Adrenal gland (tissue), 12 donors: ENCODE results near the gene APOB. TPM values are rescaled to one million over a fixed set of nuclear protein-coding genes. Genes with fewer than 3 reads are reported as not detected.

ENCODE experiments used
- DNase-seq, 7 donors: peaks; one replicate each; pipeline ENCODE4 v3.0.0-alpha.2; 2019 to 2020
- H3K27ac ChIP-seq, 5 donors: fragments of 200-600 bp; sonication (generic) in 4 of 5; 1 replicate in 3 of 5; 2 replicates in 2 of 5; pipeline versions ENCODE4 v1.5.1 to v1.8.0; 2016 to 2020; ENCODE audit warnings: mild to moderate bottlenecking in 1 of 5
- H3K27me3 ChIP-seq: fragments of 200-600 bp; 2 replicates; pipeline ENCODE4 v1.8.0; 2021
- H3K36me3 ChIP-seq, 2 donors: fragments of 200-600 bp; replicated peaks in 1 of 2; 1 replicate in 1 of 2; 2 replicates in 1 of 2; pipeline versions ENCODE4 v1.5.1 to v1.8.0; 2018 to 2022
- H3K4me1 ChIP-seq, 2 donors: fragments of 200-600 bp; replicated peaks in 1 of 2; 1 replicate in 1 of 2; 2 replicates in 1 of 2; pipeline versions ENCODE4 v1.5.1 to v1.8.0; 2018 to 2021
- H3K4me3 ChIP-seq, 4 donors: fragments of 200-600 bp; sonication (generic) in 3 of 4; one replicate each; pipeline ENCODE4 v1.5.1; 2016 to 2018
- H3K9me3 ChIP-seq, 3 donors: fragments of 200-600 bp; sonication (generic) in 1 of 3; replicated peaks in 1 of 3; 1 replicate in 2 of 3; 2 replicates in 1 of 3; pipeline versions ENCODE4 v1.5.1 to v1.8.0; 2016 to 2021
- CTCF ChIP-seq, 6 experiments: fragments of 450-650 bp in 4 of 6; fragments of 200-600 bp in 2 of 6; sonication (generic) in 1 of 6; IDR thresholded peaks; 1 replicate in 5 of 6; 2 replicates in 1 of 6; pipeline versions ENCODE4 v1.5.1 to v1.8.0; 2016 to 2021; ENCODE audit warnings: antibody characterized with exemption in 6 of 6, mild to moderate bottlenecking in 2 of 6, moderate library complexity in 1 of 6
- POLR2A ChIP-seq, 2 donors: fragments of 450-650 bp; IDR thresholded peaks; one replicate each; pipeline ENCODE4 v1.6.1; 2017; ENCODE audit warnings: antibody characterized with exemption in 2 of 2, mild to moderate bottlenecking in 2 of 2, moderate library complexity in 1 of 2
- WGBS, 4 donors: extraction: QIAGEN DNeasy Blood & Tissue Kit in 2 of 4; methylation state at CpG; one replicate each; pipeline versions ENCODE4 v1.1.5 to v1.1.7; 2013 to 2017; 5-methylcytosine and 5-hydroxymethylcytosine counted together
- intact Hi-C, 2 donors: fragments of 100-400 bp; cut with DNase I; formaldehyde crosslinking; loops; one replicate each; pipeline versions ENCODE4 v1.14.1 to v1.15.0; 2022 to 2023
- polyA plus RNA-seq, 3 donors: library from polyadenylated mRNA; stranded (reverse); fragments of 200-250 nt in 2 of 3; fragments of 350-450 nt in 1 of 3; fragmentation: Illumina TruSeq in 1 of 3; extraction: RNeasy Lipid Tissue Mini Kit (QIAGEN cat#74804) in 1 of 3; gene quantifications; one replicate each; pipeline ENCODE4 v1.2.3, GENCODE V29; 2013 to 2014
- total RNA-seq, 9 donors: library from RNA; depleted of rRNA in 4 of 9; stranded (reverse); fragments of >200 nt in 4 of 9; fragments of 120-200 nt in 1 of 9; fragmentation: NEBNext Ultra II Directional in 1 of 9; extraction: Animal tissue kit (Norgen Biotek cat#: 25700) in 1 of 9; gene quantifications; one replicate each; pipeline versions ENCODE4 v1.1.0 to v1.2.4, GENCODE V29; 2013 to 2023
- donor health status: healthy with polysubstance abuse.
- donor health status: Bipolar disorder and iron deficiency.
- donor health status: DM: yes; HTN: yes; CAD: no.
- donor health status: DM: no; HTN: no; CAD: no.
- donor health status: DM: no; HTN: no; CAD: no.
- donor health status: DM: yes; HTN: yes; CAD: no.

Gene APOB
- total and polyA plus RNA-seq, 12 donors = under 0.01 to 1.9 (median 0.16) TPM; not detected in 1

GRCh38 chr2:21050164-21050563 is 6.3 kb upstream of the APOB start:
- H3K36me3 ChIP-seq = no peaks in the 10 kb centered on the region
- no peaks in the 10 kb centered on the region for H3K4me1 ChIP-seq
- DNase-seq = no peak
- intact Hi-C loops = no loop called here
- no peak overlapping the region for H3K27ac ChIP-seq
- H3K9me3 ChIP-seq = no peaks in the 10 kb centered on the region
- TF ChIP-seq CTCF (IDR thresholded peaks at IDR 0.05) (no peak), POLR2A (IDR thresholded peaks at IDR 0.05) (no peak)
- no peak overlapping the region for H3K4me3 ChIP-seq
- H3K27me3 ChIP-seq = no peaks in the 10 kb centered on the region

DNA sequence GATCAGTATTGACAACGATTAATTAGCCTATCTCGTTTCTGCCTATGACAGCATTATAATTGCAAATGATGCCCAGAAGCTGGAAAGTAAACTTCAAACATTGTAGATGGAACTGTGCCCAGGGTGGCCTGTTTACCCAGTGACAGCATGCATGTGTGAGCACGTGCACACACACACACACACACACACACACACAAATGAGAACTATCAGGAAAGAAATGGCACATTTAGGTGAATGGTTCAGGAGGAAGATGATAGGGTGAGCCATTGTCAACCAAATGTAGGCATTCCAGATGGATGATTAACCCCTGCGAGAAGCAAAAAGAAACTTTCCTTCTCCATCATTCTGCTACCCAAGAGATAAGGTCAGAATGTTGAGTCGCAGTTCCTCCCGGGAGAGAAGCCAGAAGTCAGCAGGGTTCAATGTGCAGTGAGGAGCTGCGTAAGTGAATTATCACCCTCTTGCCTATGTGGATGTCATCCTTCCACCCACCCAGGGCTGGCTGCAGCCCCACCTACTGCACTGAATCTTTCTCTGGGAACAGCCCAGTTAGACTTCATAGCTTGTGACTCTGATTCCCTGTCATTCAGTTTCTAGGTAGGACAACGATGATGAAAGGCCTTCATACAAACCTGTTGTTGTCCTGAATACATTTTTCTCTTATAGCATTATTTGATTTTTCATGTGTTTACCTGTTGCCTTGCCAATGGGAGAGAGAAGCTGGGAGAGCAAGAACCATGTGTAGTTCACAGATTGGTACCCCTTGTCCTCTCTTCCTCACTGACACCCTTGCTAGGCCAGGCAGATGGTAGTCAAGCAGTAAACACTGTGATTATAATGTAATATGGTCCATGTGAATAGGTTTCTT is 3.5 kb upstream of the APOB start:
- no peaks in the 10 kb centered on the region for H3K36me3 ChIP-seq
- peak in 5 of 7 donors; percentile 19 to 68 (median 23) for DNase-seq
- no peaks in the 10 kb centered on the region for H3K4me1 ChIP-seq
- WGBS, 4 donors = 41 to 56% (median 46%) methylated on average over 8 of the region's 8 CpGs
- no peak overlapping the region for H3K27ac ChIP-seq
- no peak overlapping the region for H3K4me3 ChIP-seq
- no peaks in the 10 kb centered on the region for H3K9me3 ChIP-seq
- no peak for TF ChIP-seq CTCF (IDR thresholded peaks at IDR 0.05)
- TF ChIP-seq POLR2A (IDR thresholded peaks at IDR 0.05) = no peak
- peaks cover 4% of the 10 kb centered on the region for H3K27me3 ChIP-seq
- intact Hi-C loops = loop anchor here in 1 of 2 donors (10.0 kb wide), 2 partner anchors 67 to 267 kb away; no protein-coding TSS in a partner anchor

DNA sequence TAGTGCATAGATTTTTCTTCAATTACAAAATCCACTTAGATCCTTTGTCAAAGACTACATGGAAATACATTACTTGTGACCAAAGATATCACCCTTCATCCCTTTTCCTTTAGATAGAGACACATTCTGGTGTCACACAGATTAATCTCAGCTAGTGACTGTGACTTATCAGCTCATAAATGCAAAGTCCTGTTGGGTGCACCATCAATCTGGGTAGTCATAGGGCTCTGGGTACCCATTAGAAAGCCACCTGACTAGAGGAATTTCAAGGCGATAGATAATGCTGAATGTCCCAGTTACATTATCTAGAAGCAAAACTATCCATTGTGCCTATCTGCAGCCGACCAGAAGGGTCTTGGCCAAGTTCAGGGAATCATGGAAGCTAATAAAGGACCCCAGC is 2.6 kb upstream of the APOB start:
- DNase-seq = no peak
- 71 to 86% (median 83%) methylated on average over 2 of the region's 2 CpGs for WGBS, 4 donors
- no peaks in the 10 kb centered on the region for H3K4me1 ChIP-seq
- no peak for TF ChIP-seq POLR2A (IDR thresholded peaks at IDR 0.05)
- TF ChIP-seq CTCF (IDR thresholded peaks at IDR 0.05) = no peak
- peaks cover 4% of the 10 kb centered on the region for H3K27me3 ChIP-seq
- H3K36me3 ChIP-seq = no peaks in the 10 kb centered on the region
- no peak overlapping the region for H3K27ac ChIP-seq
- H3K4me3 ChIP-seq = no peak overlapping the region
- intact Hi-C loops = loop anchor here in 1 of 2 donors (10.0 kb wide), 2 partner anchors 68 to 268 kb away; no protein-coding TSS in a partner anchor
- H3K9me3 ChIP-seq = no peaks in the 10 kb centered on the region

GRCh38 chr2:21044694-21045371 is 960 bp upstream of the APOB start:
- H3K4me1 ChIP-seq = no peaks in the 10 kb centered on the region
- WGBS, 4 donors = 75 to 83% (median 79%) methylated on average over 17 to 20 of the region's 20 CpGs
- no peaks in the 10 kb centered on the region for H3K9me3 ChIP-seq
- no peak overlapping the region for H3K27ac ChIP-seq
- peak in 1 of 7 donors; percentile 59 for DNase-seq
- H3K4me3 ChIP-seq = no peak overlapping the region
- no peaks in the 10 kb centered on the region for H3K36me3 ChIP-seq
- TF ChIP-seq CTCF (IDR thresholded peaks at IDR 0.05) (no peak), POLR2A (IDR thresholded peaks at IDR 0.05) (no peak)
- intact Hi-C loops = loop anchor here (5.0 to 10.0 kb wide), 3 partner anchors 70 to 270 kb away; no protein-coding TSS in a partner anchor
- H3K27me3 ChIP-seq = peaks cover 4% of the 10 kb centered on the region
